SK-N-MC (cell line): ENCODE measurements around the gene CNTN2.

ENCODE experiments used
- EZH2 ChIP-seq: fragments of 200-600 bp; sonication (generic); IDR thresholded peaks from one replicate; pipeline ENCODE4 v1.6.1; 2017; ENCODE audit warnings: antibody characterized with exemption
- POLR2AphosphoS5 ChIP-seq: IDR thresholded peaks from 2 replicates; pipeline ENCODE4 v1.6.1; 2012; ENCODE audit warnings: mild to moderate bottlenecking, low read depth, low read length, borderline replicate concordance

DNA sequence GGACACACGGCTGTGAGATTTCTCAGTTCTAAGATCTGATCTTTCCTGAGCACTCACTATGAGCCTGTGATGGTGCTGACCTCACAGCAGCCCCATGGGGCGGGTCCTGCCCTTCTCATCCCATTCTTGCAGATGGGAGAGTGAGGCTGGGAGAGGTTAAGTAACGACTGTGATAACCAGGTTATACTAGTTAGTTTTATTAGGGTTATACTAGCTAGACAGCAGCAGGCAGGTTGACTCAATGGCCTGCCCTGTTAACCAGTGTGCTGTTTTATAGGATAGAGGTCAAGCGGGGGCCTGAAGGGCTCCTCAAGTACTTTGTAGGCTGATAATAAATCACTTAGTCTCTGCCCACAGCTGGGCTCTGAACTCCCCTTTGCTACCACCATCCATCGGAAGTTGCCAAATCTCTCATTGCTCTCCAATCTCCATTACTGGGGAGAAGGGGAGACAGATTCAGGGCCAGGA lies 4.8 kb downstream of the CNTN2 start:
- no peak for TF ChIP-seq EZH2
- TF ChIP-seq POLR2AphosphoS5 = no peak
